Measurements from ENCODE around the gene IMPA2.
"Not testable (repeated sequence)": the region's sequence is repeated elsewhere in the genome, so short reads cannot be mapped to it uniquely, and the experiment has no call there.

Gene IMPA2

GRCh38 chr18:11950824-11951223 lies 30.5 kb upstream of the IMPA2 start:
- H3K4me3 ChIP-seq (ENCODE audit: low read length), result no peak overlapping the region
- no peaks in the 10 kb centered on the region for H3K36me3 ChIP-seq (ENCODE audit: control insufficient read depth, low read depth, low read length)
- peaks cover 21% of the 10 kb centered on the region for H3K4me1 ChIP-seq (ENCODE audit: control insufficient read depth, low read depth, low read length)
- no peak overlapping the region for H3K27ac ChIP-seq (ENCODE audit: low read length)
- no peaks in the 10 kb centered on the region for H3K9me3 ChIP-seq (ENCODE audit: control insufficient read depth, low read depth, low read length)
- no peaks in the 10 kb centered on the region for H3K27me3 ChIP-seq (ENCODE audit: control insufficient read depth, insufficient read depth, low read length)
- H3K9ac ChIP-seq (ENCODE audit: low read length), result no peak overlapping the region

- Histone ChIP-seq H3K9me3 (ENCODE audit: control insufficient read depth, low read depth, low read length) (no peaks in the 10 kb centered on the region), H3K36me3 (ENCODE audit: control insufficient read depth, low read depth, low read length) (no peaks in the 10 kb centered on the region), H3K4me3 (ENCODE audit: low read length) (no peak overlapping the region), H3K9ac (ENCODE audit: low read length) (no peak overlapping the region), H3K27me3 (ENCODE audit: control insufficient read depth, insufficient read depth, low read length) (no peaks in the 10 kb centered on the region), H3K27ac (ENCODE audit: low read length) (no peak overlapping the region), H3K4me1 (ENCODE audit: control insufficient read depth, low read depth, low read length) (peaks cover 20% of the 10 kb centered on the region)
Measured at GRCh38 chr18:11951390-11951851, 29.9 kb upstream of the IMPA2 start.

- Histone ChIP-seq H3K4me1 (ENCODE audit: control insufficient read depth, low read depth, low read length) (peaks cover 10% of the 10 kb centered on the region), H3K27me3 (ENCODE audit: control insufficient read depth, insufficient read depth, low read length) (no peaks in the 10 kb centered on the region), H3K4me3 (ENCODE audit: low read length) (no peak overlapping the region), H3K36me3 (ENCODE audit: control insufficient read depth, low read depth, low read length) (no peaks in the 10 kb centered on the region), H3K27ac (ENCODE audit: low read length) (no peak overlapping the region), H3K9ac (ENCODE audit: low read length) (no peak overlapping the region), H3K9me3 (ENCODE audit: control insufficient read depth, low read depth, low read length) (no peaks in the 10 kb centered on the region)
Measured at GRCh38 chr18:11953113-11953512, 28.2 kb upstream of the IMPA2 start.

GRCh38 chr18:11955239-11956029 lies 25.9 kb upstream of the IMPA2 start:
- Histone ChIP-seq H3K4me1 (ENCODE audit: control insufficient read depth, low read depth, low read length) (peaks cover 9% of the 10 kb centered on the region), H3K9me3 (ENCODE audit: control insufficient read depth, low read depth, low read length) (no peaks in the 10 kb centered on the region), H3K36me3 (ENCODE audit: control insufficient read depth, low read depth, low read length) (no peaks in the 10 kb centered on the region), H3K4me3 (ENCODE audit: low read length) (no peak overlapping the region), H3K27ac (ENCODE audit: low read length) (no peak overlapping the region), H3K27me3 (ENCODE audit: control insufficient read depth, insufficient read depth, low read length) (no peaks in the 10 kb centered on the region), H3K9ac (ENCODE audit: low read length) (no peak overlapping the region)

GRCh38 chr18:11956371-11957308 lies 24.7 kb upstream of the IMPA2 start:
- H3K27ac ChIP-seq (ENCODE audit: low read length), result no peak overlapping the region
- no peak overlapping the region for H3K4me3 ChIP-seq (ENCODE audit: low read length)
- no peak overlapping the region for H3K9ac ChIP-seq (ENCODE audit: low read length)
- no peaks in the 10 kb centered on the region for H3K36me3 ChIP-seq (ENCODE audit: control insufficient read depth, low read depth, low read length)
- no peaks in the 10 kb centered on the region for H3K9me3 ChIP-seq (ENCODE audit: control insufficient read depth, low read depth, low read length)
- no peaks in the 10 kb centered on the region for H3K27me3 ChIP-seq (ENCODE audit: control insufficient read depth, insufficient read depth, low read length)
- H3K4me1 ChIP-seq (ENCODE audit: control insufficient read depth, low read depth, low read length), result peaks cover 6% of the 10 kb centered on the region

- H3K27me3 ChIP-seq (ENCODE audit: control insufficient read depth, insufficient read depth, low read length), result no peaks in the 10 kb centered on the region
- no peak overlapping the region for H3K4me3 ChIP-seq (ENCODE audit: low read length)
- no peak overlapping the region for H3K27ac ChIP-seq (ENCODE audit: low read length)
Measured at GRCh38 chr18:11957636-11958035, 23.7 kb upstream of the IMPA2 start.

GRCh38 chr18:11959651-11960050 lies 21.7 kb upstream of the IMPA2 start:
- not testable (repeated sequence) for H3K27ac ChIP-seq (ENCODE audit: low read length); H3K4me1 ChIP-seq (ENCODE audit: control insufficient read depth, low read depth, low read length); H3K36me3 ChIP-seq (ENCODE audit: control insufficient read depth, low read depth, low read length); H3K9me3 ChIP-seq (ENCODE audit: control insufficient read depth, low read depth, low read length); H3K4me3 ChIP-seq (ENCODE audit: low read length); H3K27me3 ChIP-seq (ENCODE audit: control insufficient read depth, insufficient read depth, low read length); H3K9ac ChIP-seq (ENCODE audit: low read length)

More at GRCh38 chr18:11957636-11958035, 23.7 kb upstream of the IMPA2 start:
- Histone ChIP-seq H3K4me1 (ENCODE audit: control insufficient read depth, low read depth, low read length) (peaks cover 5% of the 10 kb centered on the region), H3K36me3 (ENCODE audit: control insufficient read depth, low read depth, low read length) (no peaks in the 10 kb centered on the region), H3K9ac (ENCODE audit: low read length) (no peak overlapping the region), H3K9me3 (ENCODE audit: control insufficient read depth, low read depth, low read length) (no peaks in the 10 kb centered on the region)

GRCh38 chr18:11960743-11961380 lies 20.4 kb upstream of the IMPA2 start:
- no peaks in the 10 kb centered on the region for H3K36me3 ChIP-seq (ENCODE audit: control insufficient read depth, low read depth, low read length)
- H3K9me3 ChIP-seq (ENCODE audit: control insufficient read depth, low read depth, low read length), result no peaks in the 10 kb centered on the region
- H3K27ac ChIP-seq (ENCODE audit: low read length), result no peak overlapping the region
- no peaks in the 10 kb centered on the region for H3K4me1 ChIP-seq (ENCODE audit: control insufficient read depth, low read depth, low read length)
- no peak overlapping the region for H3K4me3 ChIP-seq (ENCODE audit: low read length)
- H3K9ac ChIP-seq (ENCODE audit: low read length), result no peak overlapping the region
- H3K27me3 ChIP-seq (ENCODE audit: control insufficient read depth, insufficient read depth, low read length), result no peaks in the 10 kb centered on the region

GRCh38 chr18:11962597-11962996 lies 18.7 kb upstream of the IMPA2 start:
- Histone ChIP-seq H3K9me3 (ENCODE audit: control insufficient read depth, low read depth, low read length) (no peaks in the 10 kb centered on the region), H3K27ac (ENCODE audit: low read length) (no peak overlapping the region), H3K4me3 (ENCODE audit: low read length) (no peak overlapping the region), H3K36me3 (ENCODE audit: control insufficient read depth, low read depth, low read length) (no peaks in the 10 kb centered on the region), H3K4me1 (ENCODE audit: control insufficient read depth, low read depth, low read length) (no peaks in the 10 kb centered on the region), H3K9ac (ENCODE audit: low read length) (no peak overlapping the region), H3K27me3 (ENCODE audit: control insufficient read depth, insufficient read depth, low read length) (no peaks in the 10 kb centered on the region)

- Histone ChIP-seq H3K9ac (ENCODE audit: low read length) (no peak overlapping the region), H3K4me1 (ENCODE audit: control insufficient read depth, low read depth, low read length) (no peaks in the 10 kb centered on the region), H3K36me3 (ENCODE audit: control insufficient read depth, low read depth, low read length) (no peaks in the 10 kb centered on the region), H3K27ac (ENCODE audit: low read length) (no peak overlapping the region), H3K27me3 (ENCODE audit: control insufficient read depth, insufficient read depth, low read length) (no peaks in the 10 kb centered on the region), H3K4me3 (ENCODE audit: low read length) (no peak overlapping the region), H3K9me3 (ENCODE audit: control insufficient read depth, low read depth, low read length) (no peaks in the 10 kb centered on the region)
Measured at GRCh38 chr18:11963991-11964484, 17.3 kb upstream of the IMPA2 start.
